Measurements from ENCODE around the gene BCL11B. TPM values are rescaled to one million over a fixed set of nuclear protein-coding genes. Genes with fewer than 3 reads are reported as not detected.

The BCL11B gene
- total and polyA plus RNA-seq, 2 experiments from 2014 or later, result 0.28 to 3.2 TPM

- no peak overlapping the region for H2AFZ ChIP-seq
- TF ChIP-seq EZH2 (IDR thresholded peaks at IDR 0.05; ENCODE audit: borderline replicate concordance) (no peak), CTCF (IDR thresholded peaks at IDR 0.05; ENCODE audit: poor library complexity) (no peak), EZH2phosphoT487 (IDR thresholded peaks at IDR 0.05; ENCODE audit: low read depth, severe bottlenecking, unreplicated experiment) (no peak)
- H3K36me3 ChIP-seq (replicated peaks; ENCODE audit: insufficient read depth, low read depth), result no peaks in the 10 kb centered on the region
- no peak overlapping the region for H3K27ac ChIP-seq
- H3K4me1 ChIP-seq (ENCODE audit: insufficient read depth), result no peaks in the 10 kb centered on the region
- H3K9me3 ChIP-seq (ENCODE audit: low read depth), result no peaks in the 10 kb centered on the region
- no peak for DNase-seq (ENCODE audit: low spot score)
- H3K4me3 ChIP-seq, result no peak overlapping the region
- peaks cover 18% of the 10 kb centered on the region for H3K79me2 ChIP-seq
- no peaks in the 10 kb centered on the region for H3K9me2 ChIP-seq (replicated peaks; ENCODE audit: insufficient read depth)
- no peaks in the 10 kb centered on the region for H4K20me1 ChIP-seq (ENCODE audit: insufficient read depth, poor library complexity, severe bottlenecking)
- 88% methylated on average over 16 of the region's 16 CpGs for WGBS (ENCODE audit: low lambda C conversion rate, missing lambda C conversion rate)
- H3K4me2 ChIP-seq, result no peak overlapping the region
- H3K27me3 ChIP-seq, result no peaks in the 10 kb centered on the region
Measured at GRCh38 chr14:99257673-99258221, 14.2 kb downstream of the BCL11B start.

- no peak overlapping the region for H3K27ac ChIP-seq
- H3K4me1 ChIP-seq (ENCODE audit: insufficient read depth), result no peaks in the 10 kb centered on the region
- no peak overlapping the region for H3K4me2 ChIP-seq
- H2AFZ ChIP-seq, result no peak overlapping the region
- no peak for DNase-seq (ENCODE audit: low spot score)
- H3K9me3 ChIP-seq (ENCODE audit: low read depth), result no peaks in the 10 kb centered on the region
- no peaks in the 10 kb centered on the region for H3K36me3 ChIP-seq (replicated peaks; ENCODE audit: insufficient read depth, low read depth)
- no peaks in the 10 kb centered on the region for H4K20me1 ChIP-seq (ENCODE audit: insufficient read depth, poor library complexity, severe bottlenecking)
- no peaks in the 10 kb centered on the region for H3K9me2 ChIP-seq (replicated peaks; ENCODE audit: insufficient read depth)
- TF ChIP-seq CTCF (IDR thresholded peaks at IDR 0.05; ENCODE audit: poor library complexity) (no peak), EZH2phosphoT487 (IDR thresholded peaks at IDR 0.05; ENCODE audit: low read depth, severe bottlenecking, unreplicated experiment) (no peak), EZH2 (IDR thresholded peaks at IDR 0.05; ENCODE audit: borderline replicate concordance) (no peak)
- H3K27me3 ChIP-seq, result no peaks in the 10 kb centered on the region
- no peak overlapping the region for H3K4me3 ChIP-seq
- 96% methylated on average over 14 of the region's 14 CpGs for WGBS (ENCODE audit: low lambda C conversion rate, missing lambda C conversion rate)
- H3K79me2 ChIP-seq, result peaks cover 15% of the 10 kb centered on the region
Measured at GRCh38 chr14:99257122-99257672, 14.8 kb downstream of the BCL11B start.

DNA sequence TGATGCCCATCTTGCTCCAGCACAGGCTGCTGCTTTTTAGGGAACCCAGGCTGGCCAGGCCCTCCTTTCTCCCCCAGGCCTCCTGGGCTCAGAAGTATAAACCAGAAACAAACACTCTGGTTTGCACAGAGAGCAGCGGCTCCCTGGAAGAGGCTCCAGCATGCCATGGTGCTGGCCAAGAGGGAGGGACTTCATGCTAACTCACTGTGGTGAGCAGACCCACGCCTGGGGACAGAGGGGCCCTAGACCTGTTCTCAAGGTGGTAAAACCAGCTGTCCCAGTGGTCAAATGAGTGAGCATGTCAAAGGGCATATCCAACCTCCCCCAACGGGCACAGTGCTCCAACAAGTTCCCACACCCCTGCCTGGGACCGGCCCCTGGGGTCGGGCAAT, 15.5 kb downstream of the BCL11B start:
- Histone ChIP-seq H2AFZ (no peak overlapping the region), H3K9me3 (ENCODE audit: low read depth) (no peaks in the 10 kb centered on the region), H3K4me3 (no peak overlapping the region), H3K36me3 (replicated peaks; ENCODE audit: insufficient read depth, low read depth) (no peaks in the 10 kb centered on the region), H3K27me3 (no peaks in the 10 kb centered on the region), H3K79me2 (peaks cover 15% of the 10 kb centered on the region), H3K4me1 (ENCODE audit: insufficient read depth) (no peaks in the 10 kb centered on the region), H3K9me2 (replicated peaks; ENCODE audit: insufficient read depth) (no peaks in the 10 kb centered on the region), H3K4me2 (no peak overlapping the region), H4K20me1 (ENCODE audit: insufficient read depth, poor library complexity, severe bottlenecking) (no peaks in the 10 kb centered on the region), H3K27ac (no peak overlapping the region)
- WGBS (ENCODE audit: low lambda C conversion rate, missing lambda C conversion rate), result 77% methylated on average over 5 of the region's 5 CpGs
- no peak for DNase-seq (ENCODE audit: low spot score)
- TF ChIP-seq CTCF (IDR thresholded peaks at IDR 0.05; ENCODE audit: poor library complexity) (no peak), EZH2 (IDR thresholded peaks at IDR 0.05; ENCODE audit: borderline replicate concordance) (no peak), EZH2phosphoT487 (IDR thresholded peaks at IDR 0.05; ENCODE audit: low read depth, severe bottlenecking, unreplicated experiment) (no peak)
